Type B pancreatic cell (in vitro differentiated cells): ENCODE data around the gene UTS2R. TPM values are rescaled to one million over a fixed set of nuclear protein-coding genes. Genes with fewer than 3 reads are reported as not detected.
"Not testable (repeated sequence)": the region's sequence is repeated elsewhere in the genome, so short reads cannot be mapped to it uniquely, and the experiment has no call there.

Source experiments
- DNase-seq: peaks from one replicate; pipeline ENCODE4 v3.0.0; 2021; ENCODE audit warnings: mixed read lengths; ENCODE audit not compliant: unreplicated experiment; ENCODE audit errors: extremely low spot score
- H3K27ac Mint-ChIP-seq: 2 replicates; pipeline ENCODE4 v1.8.0; 2021; ENCODE audit warnings: mild to moderate bottlenecking, mixed read lengths
- H3K27me3 Mint-ChIP-seq: 2 replicates; pipeline ENCODE4 v1.8.0; 2021; ENCODE audit warnings: mixed read lengths
- H3K36me3 Mint-ChIP-seq: 2 replicates; pipeline ENCODE4 v1.8.0; 2021; ENCODE audit warnings: mixed read lengths
- H3K4me1 Mint-ChIP-seq: one replicate; pipeline ENCODE4 v1.8.0; 2021; ENCODE audit warnings: mixed read lengths; ENCODE audit not compliant: unreplicated experiment
- H3K4me3 Mint-ChIP-seq: 2 replicates; pipeline ENCODE4 v1.8.0; 2021; ENCODE audit warnings: mild to moderate bottlenecking, mixed read lengths
- H3K9me3 Mint-ChIP-seq: 2 replicates; pipeline ENCODE4 v1.8.0; 2021; ENCODE audit warnings: mixed read lengths
- total RNA-seq: library from RNA; stranded (reverse); gene quantifications from 2 replicates; pipeline ENCODE4 v1.2.1, GENCODE V29; 2021; ENCODE audit warnings: low replicate concordance
- TF ChIP-seq, protein P1 (sequence below): fragments of 200-600 bp; sonication (generic); conservative IDR thresholded peaks from 2 replicates; pipeline ENCODE4 v1.5.0; 2021; ENCODE audit warnings: antibody characterized with exemption, mild to moderate bottlenecking

UTS2R gene
- total RNA-seq, 1 donor from 2014 or later = 0.97 TPM

DNA sequence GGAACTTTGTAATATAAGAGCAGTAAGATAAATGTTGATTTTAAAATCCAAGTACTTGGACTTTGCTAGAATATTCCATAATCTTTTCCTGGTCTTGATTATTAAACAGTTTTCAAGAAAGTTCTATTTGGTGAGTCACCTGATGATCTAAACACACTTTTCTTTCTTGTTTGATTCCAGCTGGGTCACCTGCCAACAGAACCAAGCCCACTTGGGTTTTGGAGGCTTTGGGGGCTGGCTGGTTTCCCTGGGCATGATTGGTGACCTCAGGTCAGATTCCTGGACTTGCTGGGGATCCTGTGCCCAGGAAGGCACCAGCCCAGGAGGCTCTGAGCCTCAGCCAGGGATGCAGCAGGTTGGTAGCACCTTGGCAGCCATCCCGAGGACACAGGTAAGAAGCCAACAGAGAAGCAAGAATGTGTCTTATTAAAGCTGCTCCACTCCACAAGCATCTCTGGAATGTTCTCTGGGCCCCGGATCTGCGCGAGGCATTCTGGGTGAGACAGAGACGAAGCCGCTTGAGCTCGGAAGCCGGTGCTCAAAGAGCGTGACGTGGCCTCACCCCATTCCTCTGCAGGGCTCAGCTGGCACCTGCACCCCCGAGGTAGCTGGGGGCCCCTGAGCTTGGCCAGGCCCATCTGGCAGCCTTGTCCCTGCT is 15.7 kb upstream of the UTS2R start:
- H3K27me3 Mint-ChIP-seq = peaks cover 6% of the 10 kb centered on the region
- TF ChIP-seq, protein P1, sequence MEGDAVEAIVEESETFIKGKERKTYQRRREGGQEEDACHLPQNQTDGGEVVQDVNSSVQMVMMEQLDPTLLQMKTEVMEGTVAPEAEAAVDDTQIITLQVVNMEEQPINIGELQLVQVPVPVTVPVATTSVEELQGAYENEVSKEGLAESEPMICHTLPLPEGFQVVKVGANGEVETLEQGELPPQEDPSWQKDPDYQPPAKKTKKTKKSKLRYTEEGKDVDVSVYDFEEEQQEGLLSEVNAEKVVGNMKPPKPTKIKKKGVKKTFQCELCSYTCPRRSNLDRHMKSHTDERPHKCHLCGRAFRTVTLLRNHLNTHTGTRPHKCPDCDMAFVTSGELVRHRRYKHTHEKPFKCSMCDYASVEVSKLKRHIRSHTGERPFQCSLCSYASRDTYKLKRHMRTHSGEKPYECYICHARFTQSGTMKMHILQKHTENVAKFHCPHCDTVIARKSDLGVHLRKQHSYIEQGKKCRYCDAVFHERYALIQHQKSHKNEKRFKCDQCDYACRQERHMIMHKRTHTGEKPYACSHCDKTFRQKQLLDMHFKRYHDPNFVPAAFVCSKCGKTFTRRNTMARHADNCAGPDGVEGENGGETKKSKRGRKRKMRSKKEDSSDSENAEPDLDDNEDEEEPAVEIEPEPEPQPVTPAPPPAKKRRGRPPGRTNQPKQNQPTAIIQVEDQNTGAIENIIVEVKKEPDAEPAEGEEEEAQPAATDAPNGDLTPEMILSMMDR = no peak
- H3K9me3 Mint-ChIP-seq = no peaks in the 10 kb centered on the region
- DNase-seq = no peak
- H3K27ac Mint-ChIP-seq = no peak overlapping the region
- peaks cover 8% of the 10 kb centered on the region for H3K4me1 Mint-ChIP-seq
- no peak overlapping the region for H3K4me3 Mint-ChIP-seq
- no peaks in the 10 kb centered on the region for H3K36me3 Mint-ChIP-seq

DNA sequence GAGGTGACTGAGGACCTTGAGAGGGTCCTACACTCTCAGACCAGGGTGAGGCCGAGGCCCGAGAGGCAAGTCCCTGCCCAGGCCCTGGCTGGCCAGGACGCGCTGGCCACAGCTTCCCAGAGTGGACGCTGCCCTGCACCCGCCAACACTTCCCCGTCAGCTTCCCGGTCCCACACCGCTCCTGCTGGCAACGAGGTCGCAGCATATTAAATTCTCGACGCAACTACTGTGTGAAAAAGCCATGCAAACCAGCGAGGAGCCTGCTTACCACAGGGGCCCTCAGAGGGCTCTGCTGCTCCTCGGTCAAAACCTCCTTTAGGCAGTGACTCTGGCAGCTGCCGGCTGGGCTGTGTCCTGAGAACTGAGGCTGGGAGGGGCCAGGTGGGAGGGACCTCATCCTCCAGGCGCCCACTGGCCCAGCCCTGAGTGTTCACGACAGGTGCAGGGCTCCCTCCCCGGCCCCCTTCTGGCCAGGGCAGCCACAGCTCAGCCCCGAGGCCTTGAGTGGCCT is 14.7 kb upstream of the UTS2R start:
- Mint-ChIP-seq H3K9me3 (no peaks in the 10 kb centered on the region), H3K27ac (no peak overlapping the region), H3K4me3 (no peak overlapping the region), H3K27me3 (peaks cover 8% of the 10 kb centered on the region), H3K4me1 (peaks cover 8% of the 10 kb centered on the region), H3K36me3 (no peaks in the 10 kb centered on the region)
- DNase-seq = no peak
- TF ChIP-seq, protein P1 = no peak

GRCh38 chr17:82357394-82357793 is 14.2 kb upstream of the UTS2R start:
- Mint-ChIP-seq H3K27ac (no peak overlapping the region), H3K9me3 (no peaks in the 10 kb centered on the region), H3K36me3 (no peaks in the 10 kb centered on the region), H3K27me3 (peaks cover 9% of the 10 kb centered on the region), H3K4me3 (no peak overlapping the region), H3K4me1 (peaks cover 8% of the 10 kb centered on the region)
- TF ChIP-seq, protein P1 = no peak
- no peak for DNase-seq

DNA sequence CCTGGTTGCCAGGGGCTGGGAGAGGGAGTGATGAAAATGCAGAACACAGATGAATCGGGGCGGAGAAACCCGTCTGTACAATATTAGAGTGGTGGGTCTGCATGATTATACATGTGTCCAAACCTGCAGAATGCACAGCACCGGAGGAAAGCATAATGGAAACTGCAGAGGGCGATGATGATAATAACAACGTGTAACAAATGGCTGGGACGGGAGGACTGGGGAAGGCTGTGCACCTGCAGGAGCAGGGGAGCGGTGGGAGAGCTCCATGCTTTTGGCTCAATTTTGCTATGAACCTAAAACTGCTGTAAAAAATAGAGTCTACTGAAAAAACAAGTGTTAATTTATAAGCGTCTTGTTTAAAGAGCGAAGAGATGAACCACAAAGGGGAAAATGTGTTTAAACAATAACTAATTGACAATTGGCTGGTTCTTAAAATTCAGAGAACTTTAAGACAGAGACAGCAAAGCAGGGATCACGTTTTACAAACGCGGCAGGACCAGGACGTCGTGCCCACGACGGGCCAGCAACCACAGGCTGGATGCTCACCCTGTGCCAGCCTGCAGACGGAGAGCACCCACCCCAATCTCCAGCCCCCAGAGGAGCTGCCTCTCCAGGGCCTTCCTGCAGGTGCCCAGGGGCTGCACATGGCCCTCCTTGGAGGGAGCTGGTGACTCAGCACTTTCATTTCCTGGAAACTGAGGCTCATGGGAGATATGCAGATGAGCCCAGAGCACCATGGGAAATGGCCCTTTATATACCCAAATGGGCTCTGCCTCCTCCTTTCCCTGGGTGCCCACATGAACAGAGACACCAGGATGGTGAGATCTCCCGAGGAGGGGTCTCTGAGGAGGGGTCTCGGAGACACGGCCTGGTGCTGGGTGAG is 12.9 kb upstream of the UTS2R start, which contains the start of gene TEX19:
TSS of gene TEX19 (plus strand) at position 783 of the 886 bp plus-strand sequence. CDS start 2,904 bp downstream, outside the sequence.
- H3K9me3 Mint-ChIP-seq = no peaks in the 10 kb centered on the region
- no peak within 1 kb of the TSS for H3K27ac Mint-ChIP-seq
- H3K36me3 Mint-ChIP-seq = no peaks in the 10 kb centered on the region
- H3K27me3 Mint-ChIP-seq = peaks cover 16% of the 10 kb centered on the region
- TF ChIP-seq, protein P1 = no peak
- no peak within 1 kb of the TSS for H3K4me3 Mint-ChIP-seq
- H3K4me1 Mint-ChIP-seq = peaks cover 8% of the 10 kb centered on the region
- DNase-seq = no peak

DNA sequence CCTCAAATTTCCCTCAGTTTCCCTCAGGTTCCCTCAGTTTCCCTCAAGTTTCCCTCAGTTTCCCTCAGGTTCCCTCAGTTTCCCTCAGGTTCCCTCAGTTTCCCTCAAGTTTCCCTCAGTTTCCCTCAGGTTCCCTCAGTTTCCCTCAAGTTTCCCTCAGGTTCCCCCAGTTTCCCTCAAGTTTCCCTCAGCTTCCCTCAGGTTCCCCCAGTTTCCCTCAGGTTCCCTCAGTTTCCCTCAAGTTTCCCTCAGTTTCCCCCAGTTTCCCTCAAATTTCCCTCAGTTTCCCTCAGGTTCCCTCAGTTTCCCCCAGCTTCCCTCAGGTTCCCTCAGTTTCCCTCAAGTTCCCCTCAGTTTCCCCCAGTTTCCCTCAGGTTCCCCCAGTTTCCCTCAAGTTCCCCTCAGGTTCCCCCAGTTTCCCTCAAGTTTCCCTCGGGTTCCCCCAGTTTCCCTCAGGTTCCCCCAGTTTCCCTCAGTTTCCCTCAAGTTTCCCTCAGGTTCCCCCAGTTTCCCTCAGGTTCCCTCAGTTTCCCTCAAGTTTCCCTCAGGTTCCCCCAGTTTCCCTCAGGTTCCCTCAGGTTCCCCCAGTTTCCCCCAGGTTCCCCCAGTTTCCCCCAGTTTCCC is 12.0 kb upstream of the UTS2R start:
- H3K36me3 Mint-ChIP-seq, H3K9me3 Mint-ChIP-seq, H3K27ac Mint-ChIP-seq, DNase-seq, H3K4me3 Mint-ChIP-seq, H3K4me1 Mint-ChIP-seq: not testable (repeated sequence)
- peaks cover 16% of the 10 kb centered on the region for H3K27me3 Mint-ChIP-seq
